ENCODE measurements around the gene AOAH. TPM values are rescaled to one million over a fixed set of nuclear protein-coding genes. Genes with fewer than 3 reads are reported as not detected.

AOAH gene
- total and polyA plus RNA-seq, 2 of the 13 experiments (the other 11 are each of a cell fraction or from before 2014, with no cell fraction given) = not detected

DNA sequence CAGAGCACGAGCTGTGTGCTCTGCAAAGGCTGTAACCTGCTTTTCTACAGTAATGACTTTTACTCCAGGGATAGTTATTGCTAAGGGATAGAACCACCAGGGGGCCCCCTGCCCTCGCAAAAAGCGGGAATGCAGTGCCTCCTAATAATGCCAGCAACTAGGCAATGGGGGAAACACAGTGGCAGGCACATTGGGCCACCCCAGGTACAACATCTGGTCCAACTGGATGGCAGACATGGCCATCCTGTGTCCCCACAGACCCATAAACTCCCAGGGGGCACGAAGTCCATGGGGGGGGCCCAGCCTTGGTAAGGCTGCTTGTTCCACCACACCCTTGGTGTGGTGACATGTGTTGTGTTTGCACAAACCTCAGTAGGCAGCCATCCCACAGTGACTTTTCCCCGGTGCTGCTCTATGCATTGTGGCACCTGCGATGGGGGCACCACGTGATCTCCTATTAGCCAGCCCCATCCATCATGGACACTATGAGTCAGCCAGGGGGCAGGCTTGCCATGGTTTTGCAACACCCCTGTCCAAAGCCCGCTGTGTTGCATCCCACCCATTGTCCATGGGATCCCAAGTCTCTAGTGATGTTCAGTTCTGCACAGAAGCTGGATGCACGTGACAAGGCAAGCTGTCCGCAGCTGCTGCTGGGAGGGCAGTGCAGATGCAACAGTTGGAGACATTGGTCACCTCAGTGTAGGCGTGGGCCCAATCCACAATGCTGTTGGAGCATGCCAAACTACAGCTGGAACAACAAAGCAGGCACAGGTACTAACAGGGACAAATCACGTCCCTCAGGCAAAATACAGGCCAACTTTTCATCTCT, 250.6 kb downstream of the AOAH start (continued):
- no peak for TF ChIP-seq TAF15 (IDR thresholded peaks at IDR 0.05; ENCODE audit: low read depth, low read length, poor library complexity, severe bottlenecking)
- TF ChIP-seq SMAD1 (CRISPR knock-in tag; IDR thresholded peaks at IDR 0.05; ENCODE audit: borderline replicate concordance, low read depth) = no peak
- no peak for TF ChIP-seq PRPF4 (IDR thresholded peaks at IDR 0.05; ENCODE audit: low read depth, low read length, poor library complexity, severe bottlenecking)
- no peak for TF ChIP-seq ZNF205 (CRISPR knock-in tag; IDR thresholded peaks at IDR 0.05)
- no peak for TF ChIP-seq FOXK1 (CRISPR knock-in tag; IDR thresholded peaks at IDR 0.05; ENCODE audit: borderline replicate concordance, low read depth)
- TF ChIP-seq, protein P1, sequence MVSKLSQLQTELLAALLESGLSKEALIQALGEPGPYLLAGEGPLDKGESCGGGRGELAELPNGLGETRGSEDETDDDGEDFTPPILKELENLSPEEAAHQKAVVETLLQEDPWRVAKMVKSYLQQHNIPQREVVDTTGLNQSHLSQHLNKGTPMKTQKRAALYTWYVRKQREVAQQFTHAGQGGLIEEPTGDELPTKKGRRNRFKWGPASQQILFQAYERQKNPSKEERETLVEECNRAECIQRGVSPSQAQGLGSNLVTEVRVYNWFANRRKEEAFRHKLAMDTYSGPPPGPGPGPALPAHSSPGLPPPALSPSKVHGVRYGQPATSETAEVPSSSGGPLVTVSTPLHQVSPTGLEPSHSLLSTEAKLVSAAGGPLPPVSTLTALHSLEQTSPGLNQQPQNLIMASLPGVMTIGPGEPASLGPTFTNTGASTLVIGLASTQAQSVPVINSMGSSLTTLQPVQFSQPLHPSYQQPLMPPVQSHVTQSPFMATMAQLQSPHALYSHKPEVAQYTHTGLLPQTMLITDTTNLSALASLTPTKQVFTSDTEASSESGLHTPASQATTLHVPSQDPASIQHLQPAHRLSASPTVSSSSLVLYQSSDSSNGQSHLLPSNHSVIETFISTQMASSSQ (IDR thresholded peaks at IDR 0.05; ENCODE audit: low read depth) = no peak
- TF ChIP-seq, protein P1 (CRISPR knock-in tag; IDR thresholded peaks at IDR 0.05; ENCODE audit: borderline replicate concordance) = no peak
- TF ChIP-seq CSRNP1 (CRISPR knock-in tag; IDR thresholded peaks at IDR 0.05) = no peak
- peak; percentile 71 for TF ChIP-seq CEBPB (IDR thresholded peaks at IDR 0.05; ENCODE audit: borderline replicate concordance, low read depth, low read length)
- TF ChIP-seq SMC3 (IDR thresholded peaks at IDR 0.05; ENCODE audit: low read length) = peak; percentile 79
- no peak for TF ChIP-seq KDM3A (CRISPR knock-in tag; IDR thresholded peaks at IDR 0.05; ENCODE audit: low read depth)
- no peak for TF ChIP-seq ZNF7 (CRISPR knock-in tag; IDR thresholded peaks at IDR 0.05)
- no peak for TF ChIP-seq SYNCRIP (IDR thresholded peaks at IDR 0.05; ENCODE audit: insufficient read depth, low read depth, low read length)
- TF ChIP-seq PRDM4 (CRISPR knock-in tag; IDR thresholded peaks at IDR 0.05; ENCODE audit: borderline replicate concordance) = no peak
- TF ChIP-seq RAD51 (IDR thresholded peaks at IDR 0.05; ENCODE audit: borderline replicate concordance) = peak; percentile 33; the same call in 1 of the 2 replicates
- no peak for TF ChIP-seq HDAC6 (IDR thresholded peaks at IDR 0.05; ENCODE audit: low read depth, low read length)
- no peak for TF ChIP-seq KLF15 (CRISPR knock-in tag; IDR thresholded peaks at IDR 0.05; ENCODE audit: borderline replicate concordance)
- TF ChIP-seq NONO (IDR thresholded peaks at IDR 0.05) = no peak
- no peak for TF ChIP-seq NONO (CRISPR knock-in tag; conservative IDR thresholded peaks at IDR 0.05)
- no peak for TF ChIP-seq MZF1 (CRISPR knock-in tag; IDR thresholded peaks at IDR 0.05; ENCODE audit: borderline replicate concordance)
- TF ChIP-seq BHLHE40 (IDR thresholded peaks at IDR 0.05; ENCODE audit: low read length) = peak; percentile 64

Data from HepG2 (cell line).